ENCODE results near the gene ARSG. TPM values are rescaled to one million over a fixed set of nuclear protein-coding genes. Genes with fewer than 3 reads are reported as not detected.
A peak's percentile ranks its signal among the peaks of the same experiment; 100 is the strongest.

The ARSG gene
- total RNA-seq, 1 donor from 2014 or later: 19.5 TPM

DNA sequence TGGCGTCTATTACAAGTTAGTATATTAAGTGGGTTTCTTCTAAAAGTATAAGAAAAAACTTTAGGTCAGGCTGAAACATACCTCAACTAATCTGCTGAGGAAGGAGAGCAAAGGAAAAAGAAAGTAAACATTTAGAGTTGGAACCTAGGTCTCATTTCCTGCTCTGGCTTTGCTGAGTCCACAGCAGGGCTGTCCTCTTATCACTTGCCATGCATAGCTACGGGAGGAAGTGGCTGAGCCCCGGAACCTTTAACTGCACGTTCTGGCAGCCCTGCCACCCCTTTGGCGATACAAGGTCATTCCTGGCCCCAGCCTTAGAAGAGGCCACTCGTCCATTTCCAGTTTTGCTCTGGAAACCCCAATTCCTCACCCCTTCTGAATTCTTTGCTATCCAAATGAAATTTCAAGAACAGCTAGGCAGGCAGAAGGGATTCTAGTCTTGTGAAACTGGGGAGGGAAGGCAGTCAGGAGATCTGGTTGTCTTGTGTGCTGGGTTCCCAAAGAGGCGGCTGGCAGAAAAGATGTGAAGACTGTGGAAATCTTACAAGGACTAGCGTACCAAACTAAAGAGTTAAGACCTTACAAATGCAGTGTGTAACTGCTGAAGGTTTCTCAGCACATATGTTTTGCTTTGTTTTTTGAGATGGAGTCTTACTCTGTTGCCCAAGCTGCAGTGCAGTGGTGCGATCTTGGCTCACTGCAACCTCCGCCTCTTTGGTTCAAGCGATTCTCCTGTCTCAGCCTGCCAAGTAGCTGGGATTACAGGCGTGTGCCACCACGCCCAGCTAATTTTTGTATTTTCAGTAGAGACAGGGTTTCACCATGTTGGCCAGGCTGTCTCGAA lies 146.9 kb downstream of the ARSG start:
- no peak overlapping the region for H3K4me3 ChIP-seq
- H2AFZ ChIP-seq (replicated peaks): no peak overlapping the region
- H3K4me1 ChIP-seq: no peaks in the 10 kb centered on the region
- Mint-ChIP-seq H3K27me3 (ENCODE audit: insufficient read depth, low read depth) (peaks cover 6% of the 10 kb centered on the region), H3K36me3 (no peaks in the 10 kb centered on the region), H3K27ac (no peak overlapping the region), H3K4me1 (peaks cover 22% of the 10 kb centered on the region), H3K4me3 (no peak overlapping the region), H3K9me3 (no peaks in the 10 kb centered on the region)
- no peak overlapping the region for H3K27ac ChIP-seq
- H3K36me3 ChIP-seq: no peaks in the 10 kb centered on the region
- DNase-seq (ENCODE audit: low spot score): no peak
- TF ChIP-seq, protein P1, sequence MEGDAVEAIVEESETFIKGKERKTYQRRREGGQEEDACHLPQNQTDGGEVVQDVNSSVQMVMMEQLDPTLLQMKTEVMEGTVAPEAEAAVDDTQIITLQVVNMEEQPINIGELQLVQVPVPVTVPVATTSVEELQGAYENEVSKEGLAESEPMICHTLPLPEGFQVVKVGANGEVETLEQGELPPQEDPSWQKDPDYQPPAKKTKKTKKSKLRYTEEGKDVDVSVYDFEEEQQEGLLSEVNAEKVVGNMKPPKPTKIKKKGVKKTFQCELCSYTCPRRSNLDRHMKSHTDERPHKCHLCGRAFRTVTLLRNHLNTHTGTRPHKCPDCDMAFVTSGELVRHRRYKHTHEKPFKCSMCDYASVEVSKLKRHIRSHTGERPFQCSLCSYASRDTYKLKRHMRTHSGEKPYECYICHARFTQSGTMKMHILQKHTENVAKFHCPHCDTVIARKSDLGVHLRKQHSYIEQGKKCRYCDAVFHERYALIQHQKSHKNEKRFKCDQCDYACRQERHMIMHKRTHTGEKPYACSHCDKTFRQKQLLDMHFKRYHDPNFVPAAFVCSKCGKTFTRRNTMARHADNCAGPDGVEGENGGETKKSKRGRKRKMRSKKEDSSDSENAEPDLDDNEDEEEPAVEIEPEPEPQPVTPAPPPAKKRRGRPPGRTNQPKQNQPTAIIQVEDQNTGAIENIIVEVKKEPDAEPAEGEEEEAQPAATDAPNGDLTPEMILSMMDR (IDR thresholded peaks at IDR 0.05): no peak
- TF ChIP-seq EZH2 (IDR thresholded peaks at IDR 0.05) (no peak), EZH2phosphoT487 (IDR thresholded peaks at IDR 0.05) (no peak)
- H3K9ac ChIP-seq: no peak overlapping the region
- H4K20me1 ChIP-seq (ENCODE audit: low read depth): no peaks in the 10 kb centered on the region
- H3K9me3 ChIP-seq (ENCODE audit: low read depth): no peaks in the 10 kb centered on the region
- H3K27me3 ChIP-seq: no peaks in the 10 kb centered on the region
- H3F3A ChIP-seq (ENCODE audit: low read depth): no peaks in the 10 kb centered on the region
- no peaks in the 10 kb centered on the region for H3K79me2 ChIP-seq (ENCODE audit: low read depth)
- no peak overlapping the region for H3K4me2 ChIP-seq

DNA sequence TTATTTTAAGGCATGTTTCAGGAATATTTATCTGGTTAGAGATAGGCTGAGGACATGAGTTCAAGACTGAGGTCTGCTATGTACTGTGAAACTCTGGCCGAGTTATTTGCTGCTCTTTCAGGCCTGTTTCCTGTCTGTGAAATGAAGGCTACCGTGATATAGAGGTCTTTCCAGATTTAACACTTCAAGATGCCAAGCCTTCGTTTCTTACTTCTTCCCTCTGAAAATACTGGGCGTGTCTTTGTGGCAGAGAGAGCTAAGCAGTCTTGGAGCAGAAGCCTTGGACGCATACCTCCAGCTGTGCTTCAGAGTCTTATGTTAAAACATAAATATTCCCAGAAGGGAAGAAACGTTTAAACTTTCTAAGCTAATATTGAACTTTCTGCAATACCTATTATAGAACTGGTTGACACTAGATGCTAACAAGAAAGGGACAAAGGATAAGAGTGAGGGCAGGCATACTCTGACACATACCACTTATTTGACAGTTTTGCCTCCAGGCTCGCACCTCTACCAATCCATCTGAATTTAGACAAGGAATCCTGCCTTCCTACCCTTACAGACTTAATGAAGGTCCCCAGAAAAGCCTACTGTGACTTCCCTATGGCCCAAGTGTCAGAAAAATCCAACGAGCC lies 148.5 kb downstream of the ARSG start:
- Histone ChIP-seq H3K27me3 (no peaks in the 10 kb centered on the region), H4K20me1 (ENCODE audit: low read depth) (no peaks in the 10 kb centered on the region), H3K9me3 (ENCODE audit: low read depth) (no peaks in the 10 kb centered on the region), H3K4me2 (no peak overlapping the region), H3K4me1 (no peaks in the 10 kb centered on the region), H2AFZ (replicated peaks) (no peak overlapping the region), H3K4me3 (no peak overlapping the region), H3K79me2 (ENCODE audit: low read depth) (no peaks in the 10 kb centered on the region), H3K36me3 (no peaks in the 10 kb centered on the region), H3K9ac (no peak overlapping the region), H3K27ac (no peak overlapping the region), H3F3A (ENCODE audit: low read depth) (no peaks in the 10 kb centered on the region)
- Mint-ChIP-seq H3K4me1 (peaks cover 22% of the 10 kb centered on the region), H3K36me3 (no peaks in the 10 kb centered on the region), H3K4me3 (no peak overlapping the region), H3K27me3 (ENCODE audit: insufficient read depth, low read depth) (peaks cover 4% of the 10 kb centered on the region), H3K9me3 (no peaks in the 10 kb centered on the region), H3K27ac (peak overlapping the region; percentile 48)
- no peak for DNase-seq (ENCODE audit: low spot score)
- TF ChIP-seq EZH2phosphoT487 (IDR thresholded peaks at IDR 0.05): no peak
- TF ChIP-seq, protein P1 (IDR thresholded peaks at IDR 0.05): no peak
- TF ChIP-seq EZH2 (IDR thresholded peaks at IDR 0.05): no peak

DNA sequence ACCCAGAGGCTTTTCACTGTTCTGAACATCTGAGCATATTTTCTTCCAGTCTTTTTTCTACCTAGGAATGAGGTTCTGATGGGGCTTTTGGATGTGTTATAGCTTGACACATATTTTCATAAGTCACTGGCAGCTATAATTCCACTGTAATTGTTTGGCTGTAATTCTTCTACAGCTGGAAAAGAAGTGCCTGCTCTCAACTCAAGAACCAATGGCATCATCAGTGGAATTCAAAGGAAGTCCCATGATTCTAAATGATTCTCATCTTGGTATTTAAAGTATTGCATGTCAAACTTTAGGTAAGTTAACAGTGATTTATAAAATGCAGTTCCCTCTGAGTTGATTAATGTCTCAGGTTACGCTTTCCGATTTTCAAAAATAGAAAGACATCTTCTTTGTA lies 149.2 kb downstream of the ARSG start:
- Histone ChIP-seq H3K4me3 (no peak overlapping the region), H3K36me3 (no peaks in the 10 kb centered on the region), H4K20me1 (ENCODE audit: low read depth) (no peaks in the 10 kb centered on the region), H3K9ac (no peak overlapping the region), H3K27ac (no peak overlapping the region), H3K27me3 (no peaks in the 10 kb centered on the region), H3K4me1 (no peaks in the 10 kb centered on the region), H3K4me2 (no peak overlapping the region), H3K9me3 (ENCODE audit: low read depth) (no peaks in the 10 kb centered on the region), H3F3A (ENCODE audit: low read depth) (no peaks in the 10 kb centered on the region), H3K79me2 (ENCODE audit: low read depth) (no peaks in the 10 kb centered on the region), H2AFZ (replicated peaks) (no peak overlapping the region)
- Mint-ChIP-seq H3K27me3 (ENCODE audit: insufficient read depth, low read depth) (peaks cover 4% of the 10 kb centered on the region), H3K36me3 (no peaks in the 10 kb centered on the region), H3K9me3 (no peaks in the 10 kb centered on the region), H3K4me1 (peaks cover 22% of the 10 kb centered on the region), H3K4me3 (no peak overlapping the region), H3K27ac (no peak overlapping the region)
- TF ChIP-seq, protein P1 (IDR thresholded peaks at IDR 0.05): no peak
- TF ChIP-seq EZH2 (IDR thresholded peaks at IDR 0.05) (no peak), EZH2phosphoT487 (IDR thresholded peaks at IDR 0.05) (no peak)
- no peak for DNase-seq (ENCODE audit: low spot score)
